Measurements from ENCODE around the gene NAV3.

The NAV3 gene

DNA sequence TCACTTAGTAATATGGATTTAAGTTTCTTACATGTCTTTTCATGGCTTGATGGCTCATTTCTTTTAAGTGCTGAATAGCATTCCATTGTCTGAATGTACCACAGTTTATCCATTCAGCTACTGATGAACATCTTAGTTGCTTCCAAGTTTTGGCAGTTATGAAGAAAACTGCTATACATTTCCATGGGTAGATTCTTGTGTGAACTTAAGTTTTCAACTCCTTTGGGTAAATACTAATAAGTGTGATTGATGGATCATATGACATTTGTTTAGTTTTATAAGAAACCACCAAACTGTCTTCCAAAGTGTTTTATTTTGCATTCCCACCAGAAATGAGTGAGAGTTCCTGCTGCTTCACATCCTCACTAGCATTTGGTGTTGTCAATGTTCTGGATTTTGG, 119.2 kb downstream of the NAV3 start:
- H3K4me3 ChIP-seq (ENCODE audit: low read depth, low read length): no peak overlapping the region
- no peaks in the 10 kb centered on the region for H3K36me3 ChIP-seq (ENCODE audit: control insufficient read depth, insufficient read depth, low read length)
- no peak overlapping the region for H3K9ac ChIP-seq (ENCODE audit: low read depth, low read length)
- H3K4me1 ChIP-seq (ENCODE audit: control insufficient read depth, insufficient read depth, low read length): peaks cover 16% of the 10 kb centered on the region; the same call in 1 of the 2 replicates
- H3K27me3 ChIP-seq (ENCODE audit: control insufficient read depth, insufficient read depth, low read length): no peaks in the 10 kb centered on the region
- no peaks in the 10 kb centered on the region for H3K9me3 ChIP-seq (ENCODE audit: control insufficient read depth, insufficient read depth, low read length)
- H3K27ac ChIP-seq (ENCODE audit: low read depth, low read length): no peak overlapping the region

GRCh38 chr12:77953528-77954205, 123.0 kb downstream of the NAV3 start:
- Histone ChIP-seq H3K27ac (ENCODE audit: low read depth, low read length) (no peak overlapping the region), H3K9ac (ENCODE audit: low read depth, low read length) (no peak overlapping the region), H3K36me3 (ENCODE audit: control insufficient read depth, insufficient read depth, low read length) (no peaks in the 10 kb centered on the region), H3K4me3 (ENCODE audit: low read depth, low read length) (no peak overlapping the region), H3K4me1 (ENCODE audit: control insufficient read depth, insufficient read depth, low read length) (peaks cover 9% of the 10 kb centered on the region; the same call in 1 of the 2 replicates), H3K9me3 (ENCODE audit: control insufficient read depth, insufficient read depth, low read length) (no peaks in the 10 kb centered on the region), H3K27me3 (ENCODE audit: control insufficient read depth, insufficient read depth, low read length) (no peaks in the 10 kb centered on the region)

DNA sequence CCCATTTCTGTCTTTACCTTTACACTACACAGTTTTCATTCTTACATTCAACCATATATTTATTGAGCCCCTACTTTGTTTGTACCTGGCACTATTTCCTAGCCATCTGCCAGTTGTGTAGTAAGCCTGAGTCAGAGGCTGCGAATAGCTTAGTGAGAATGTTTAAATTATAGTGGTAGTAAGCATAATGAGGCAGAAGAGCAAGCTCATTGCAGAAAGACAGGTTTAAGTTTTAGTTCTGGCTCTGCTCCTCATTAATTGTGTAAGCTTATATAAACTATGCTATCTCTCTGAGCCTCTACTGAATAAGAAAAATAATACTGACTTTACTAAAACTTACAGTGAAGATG, 123.5 kb downstream of the NAV3 start:
- Histone ChIP-seq H3K4me3 (ENCODE audit: low read depth, low read length) (no peak overlapping the region), H3K9ac (ENCODE audit: low read depth, low read length) (no peak overlapping the region), H3K36me3 (ENCODE audit: control insufficient read depth, insufficient read depth, low read length) (no peaks in the 10 kb centered on the region), H3K9me3 (ENCODE audit: control insufficient read depth, insufficient read depth, low read length) (no peaks in the 10 kb centered on the region), H3K27ac (ENCODE audit: low read depth, low read length) (no peak overlapping the region), H3K27me3 (ENCODE audit: control insufficient read depth, insufficient read depth, low read length) (no peaks in the 10 kb centered on the region), H3K4me1 (ENCODE audit: control insufficient read depth, insufficient read depth, low read length) (peaks cover 9% of the 10 kb centered on the region; the same call in 1 of the 2 replicates)

- H3K36me3 ChIP-seq (ENCODE audit: control insufficient read depth, insufficient read depth, low read length): no peaks in the 10 kb centered on the region
- H3K27ac ChIP-seq (ENCODE audit: low read depth, low read length): no peak overlapping the region
- H3K9me3 ChIP-seq (ENCODE audit: control insufficient read depth, insufficient read depth, low read length): no peaks in the 10 kb centered on the region
- no peak overlapping the region for H3K4me3 ChIP-seq (ENCODE audit: low read depth, low read length)
- H3K27me3 ChIP-seq (ENCODE audit: control insufficient read depth, insufficient read depth, low read length): no peaks in the 10 kb centered on the region
- peaks cover 9% of the 10 kb centered on the region; the same call in 1 of the 2 replicates for H3K4me1 ChIP-seq (ENCODE audit: control insufficient read depth, insufficient read depth, low read length)
- H3K9ac ChIP-seq (ENCODE audit: low read depth, low read length): no peak overlapping the region
Observed at GRCh38 chr12:77957062-77957461, 126.4 kb downstream of the NAV3 start.

GRCh38 chr12:77963576-77964178, 133.0 kb downstream of the NAV3 start:
- Histone ChIP-seq H3K9ac (ENCODE audit: low read depth, low read length) (no peak overlapping the region), H3K27ac (ENCODE audit: low read depth, low read length) (no peak overlapping the region), H3K4me3 (ENCODE audit: low read depth, low read length) (no peak overlapping the region), H3K36me3 (ENCODE audit: control insufficient read depth, insufficient read depth, low read length) (no peaks in the 10 kb centered on the region), H3K4me1 (ENCODE audit: control insufficient read depth, insufficient read depth, low read length) (peaks cover 10% of the 10 kb centered on the region; the same call in 1 of the 2 replicates), H3K27me3 (ENCODE audit: control insufficient read depth, insufficient read depth, low read length) (no peaks in the 10 kb centered on the region), H3K9me3 (ENCODE audit: control insufficient read depth, insufficient read depth, low read length) (no peaks in the 10 kb centered on the region)

DNA sequence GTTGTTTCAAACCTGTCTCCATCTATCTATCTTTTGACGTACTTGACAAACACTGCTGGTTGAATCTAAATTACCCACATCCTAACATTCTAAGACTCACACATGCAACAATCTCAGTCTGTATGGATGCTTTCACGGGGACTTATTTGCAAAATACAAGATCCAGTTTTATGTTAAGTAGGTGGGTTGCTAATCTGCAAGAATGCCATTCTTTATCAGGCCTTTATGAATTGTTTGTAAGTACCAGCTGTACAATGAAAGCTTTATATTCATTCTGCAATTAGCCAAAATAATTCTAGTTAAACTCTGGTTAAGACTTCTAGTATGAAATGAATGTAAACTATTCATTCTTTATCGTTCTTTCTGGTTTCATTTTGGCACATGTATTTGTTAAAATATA, 135.1 kb downstream of the NAV3 start:
- no peak overlapping the region for H3K9ac ChIP-seq (ENCODE audit: low read depth, low read length)
- no peaks in the 10 kb centered on the region for H3K27me3 ChIP-seq (ENCODE audit: control insufficient read depth, insufficient read depth, low read length)
- H3K36me3 ChIP-seq (ENCODE audit: control insufficient read depth, insufficient read depth, low read length): no peaks in the 10 kb centered on the region
- H3K4me3 ChIP-seq (ENCODE audit: low read depth, low read length): no peak overlapping the region
- H3K9me3 ChIP-seq (ENCODE audit: control insufficient read depth, insufficient read depth, low read length): no peaks in the 10 kb centered on the region
- no peak overlapping the region for H3K27ac ChIP-seq (ENCODE audit: low read depth, low read length)
- peaks cover 10% of the 10 kb centered on the region; the same call in 1 of the 2 replicates for H3K4me1 ChIP-seq (ENCODE audit: control insufficient read depth, insufficient read depth, low read length)

GRCh38 chr12:77968021-77968420, 137.3 kb downstream of the NAV3 start:
- Histone ChIP-seq H3K4me1 (ENCODE audit: control insufficient read depth, insufficient read depth, low read length) (peaks cover 10% of the 10 kb centered on the region; the same call in 1 of the 2 replicates), H3K9ac (ENCODE audit: low read depth, low read length) (no peak overlapping the region), H3K27me3 (ENCODE audit: control insufficient read depth, insufficient read depth, low read length) (no peaks in the 10 kb centered on the region), H3K4me3 (ENCODE audit: low read depth, low read length) (no peak overlapping the region), H3K9me3 (ENCODE audit: control insufficient read depth, insufficient read depth, low read length) (no peaks in the 10 kb centered on the region), H3K36me3 (ENCODE audit: control insufficient read depth, insufficient read depth, low read length) (no peaks in the 10 kb centered on the region), H3K27ac (ENCODE audit: low read depth, low read length) (no peak overlapping the region)

DNA sequence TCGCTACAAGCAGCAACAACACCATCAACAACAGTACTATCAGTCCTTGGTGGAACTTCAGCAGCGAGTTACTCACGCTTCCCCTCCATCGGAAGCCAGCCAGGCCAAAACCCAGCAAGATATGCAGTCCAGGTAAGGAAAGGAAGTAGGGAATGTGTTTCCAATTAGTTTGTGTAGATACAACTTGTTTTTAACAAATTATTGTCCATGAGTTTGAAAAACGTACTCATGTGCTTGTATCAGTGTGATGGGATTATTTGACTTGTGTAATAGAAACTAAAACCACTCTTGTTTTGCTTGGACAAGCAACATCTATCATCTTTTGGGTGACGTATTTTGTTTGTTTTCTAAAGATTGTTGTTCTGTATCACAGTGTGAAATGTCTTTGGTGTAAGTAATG, 137.9 kb downstream of the NAV3 start:
- Histone ChIP-seq H3K9ac (ENCODE audit: low read depth, low read length) (no peak overlapping the region), H3K27ac (ENCODE audit: low read depth, low read length) (no peak overlapping the region), H3K4me3 (ENCODE audit: low read depth, low read length) (no peak overlapping the region), H3K4me1 (ENCODE audit: control insufficient read depth, insufficient read depth, low read length) (peaks cover 10% of the 10 kb centered on the region; the same call in 1 of the 2 replicates), H3K9me3 (ENCODE audit: control insufficient read depth, insufficient read depth, low read length) (no peaks in the 10 kb centered on the region), H3K27me3 (ENCODE audit: control insufficient read depth, insufficient read depth, low read length) (no peaks in the 10 kb centered on the region), H3K36me3 (ENCODE audit: control insufficient read depth, insufficient read depth, low read length) (no peaks in the 10 kb centered on the region)

GRCh38 chr12:77973579-77973978, 142.9 kb downstream of the NAV3 start:
- Histone ChIP-seq H3K4me1 (ENCODE audit: control insufficient read depth, insufficient read depth, low read length) (no peaks in the 10 kb centered on the region), H3K27ac (ENCODE audit: low read depth, low read length) (no peak overlapping the region), H3K4me3 (ENCODE audit: low read depth, low read length) (no peak overlapping the region), H3K36me3 (ENCODE audit: control insufficient read depth, insufficient read depth, low read length) (no peaks in the 10 kb centered on the region), H3K9ac (ENCODE audit: low read depth, low read length) (no peak overlapping the region), H3K27me3 (ENCODE audit: control insufficient read depth, insufficient read depth, low read length) (no peaks in the 10 kb centered on the region), H3K9me3 (ENCODE audit: control insufficient read depth, insufficient read depth, low read length) (no peaks in the 10 kb centered on the region)

DNA sequence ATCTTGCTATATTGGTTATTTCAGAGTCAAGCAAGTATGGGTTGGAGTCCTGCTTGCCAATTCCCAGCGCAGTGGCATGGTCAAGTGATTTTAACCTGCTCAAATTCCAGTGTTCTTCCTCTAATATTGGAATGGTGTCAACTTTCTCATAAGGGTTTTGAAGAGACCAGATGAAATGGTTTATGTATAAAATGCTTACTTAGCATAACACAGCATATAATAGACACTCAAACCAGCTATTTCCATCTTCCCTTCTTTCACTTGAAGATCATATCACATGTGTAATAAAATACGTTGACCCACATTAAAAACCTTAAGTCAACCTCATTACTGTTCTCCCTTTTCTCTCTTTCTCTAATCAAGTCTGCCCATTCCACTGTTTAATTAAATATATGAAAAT, 144.0 kb downstream of the NAV3 start:
- H3K27me3 ChIP-seq (ENCODE audit: control insufficient read depth, insufficient read depth, low read length): no peaks in the 10 kb centered on the region
- no peaks in the 10 kb centered on the region for H3K36me3 ChIP-seq (ENCODE audit: control insufficient read depth, insufficient read depth, low read length)
- no peaks in the 10 kb centered on the region for H3K9me3 ChIP-seq (ENCODE audit: control insufficient read depth, insufficient read depth, low read length)
- no peaks in the 10 kb centered on the region for H3K4me1 ChIP-seq (ENCODE audit: control insufficient read depth, insufficient read depth, low read length)
- no peak overlapping the region for H3K27ac ChIP-seq (ENCODE audit: low read depth, low read length)
- H3K4me3 ChIP-seq (ENCODE audit: low read depth, low read length): no peak overlapping the region
- H3K9ac ChIP-seq (ENCODE audit: low read depth, low read length): no peak overlapping the region

- Histone ChIP-seq H3K4me3 (ENCODE audit: low read depth, low read length) (no peak overlapping the region), H3K27ac (ENCODE audit: low read depth, low read length) (no peak overlapping the region), H3K27me3 (ENCODE audit: control insufficient read depth, insufficient read depth, low read length) (no peaks in the 10 kb centered on the region), H3K4me1 (ENCODE audit: control insufficient read depth, insufficient read depth, low read length) (no peaks in the 10 kb centered on the region), H3K9me3 (ENCODE audit: control insufficient read depth, insufficient read depth, low read length) (no peaks in the 10 kb centered on the region), H3K9ac (ENCODE audit: low read depth, low read length) (no peak overlapping the region), H3K36me3 (ENCODE audit: control insufficient read depth, insufficient read depth, low read length) (no peaks in the 10 kb centered on the region)
Observed at GRCh38 chr12:77979597-77980250, 149.0 kb downstream of the NAV3 start.
